HG02840 (cell line): ENCODE data around the gene CACNA1C.

Experiments used
- ATAC-seq: cut with Tn5 transposase; IDR thresholded peaks from one replicate; pipeline ENCODE4 v1.9.1; 2021; ENCODE audit warnings: mild to moderate bottlenecking, moderate library complexity, moderate number of reproducible peaks; ENCODE audit not compliant: unreplicated experiment, low FRiP score

CACNA1C gene

DNA sequence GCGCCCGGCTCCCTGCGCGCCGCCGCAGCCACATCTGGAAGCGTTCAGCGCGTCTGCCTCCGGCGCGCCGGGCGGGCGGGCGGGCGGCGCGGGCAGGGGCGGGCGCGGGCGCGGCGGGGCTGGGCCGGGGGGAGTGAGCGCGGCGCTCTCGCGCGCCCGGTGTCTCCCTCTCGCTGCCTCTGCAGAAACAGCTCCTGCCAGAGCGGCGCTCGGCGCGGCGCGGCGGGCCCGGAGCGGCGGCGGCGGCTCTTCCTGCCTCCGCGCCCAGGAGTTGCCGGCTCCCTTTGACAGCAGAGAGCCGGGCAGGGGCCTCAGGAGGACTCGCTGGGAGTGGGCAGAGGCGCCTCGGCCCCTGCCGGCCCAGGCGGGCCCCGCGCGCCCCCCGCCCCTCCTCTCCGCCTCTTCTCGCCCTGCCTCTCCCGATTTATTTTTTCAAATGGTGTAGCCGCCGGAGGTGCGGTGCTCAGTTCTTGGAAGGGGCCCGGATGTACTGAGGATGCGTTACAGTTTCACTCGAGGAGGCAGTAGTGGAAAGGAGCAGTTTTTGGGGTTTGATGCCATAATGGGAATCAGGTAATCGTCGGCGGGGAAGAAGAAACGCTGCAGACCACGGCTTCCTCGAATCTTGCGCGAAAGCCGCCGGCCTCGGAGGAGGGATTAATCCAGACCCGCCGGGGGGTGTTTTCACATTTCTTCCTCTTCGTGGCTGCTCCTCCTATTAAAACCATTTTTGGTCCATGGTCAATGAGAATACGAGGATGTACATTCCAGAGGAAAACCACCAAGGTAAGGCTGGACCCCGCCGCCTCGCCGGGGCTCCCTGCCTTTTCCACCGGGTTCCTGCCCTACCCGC is at the start of gene CACNA1C:
CACNA1C (plus strand) TSS at position 162 of the 853 bp plus-strand sequence; CDS start at position 738, 576 bp downstream.
- ATAC-seq, result no peak

DNA sequence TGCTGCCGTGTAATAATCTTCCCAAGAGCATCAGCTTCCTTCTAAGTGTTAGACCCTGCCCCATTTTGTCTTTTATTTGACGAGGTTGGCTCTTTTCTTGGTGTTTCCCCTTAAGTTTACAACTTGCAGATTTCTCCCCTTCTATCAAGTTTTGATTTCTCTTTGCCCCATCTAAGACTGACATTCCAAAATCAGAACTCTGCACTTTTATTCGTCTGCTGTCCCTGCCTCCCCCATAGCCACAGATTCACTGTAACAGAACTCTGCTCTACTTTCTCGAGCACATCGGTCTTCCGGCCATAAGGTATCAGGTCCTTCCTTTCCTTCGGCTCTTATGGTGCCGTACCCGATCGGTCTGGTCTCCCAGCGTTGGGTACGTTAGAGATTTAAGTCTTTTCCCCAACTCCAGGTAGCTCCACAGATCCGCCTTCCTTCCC is 49.1 kb upstream of the CACNA1C start:
- no peak for ATAC-seq

DNA sequence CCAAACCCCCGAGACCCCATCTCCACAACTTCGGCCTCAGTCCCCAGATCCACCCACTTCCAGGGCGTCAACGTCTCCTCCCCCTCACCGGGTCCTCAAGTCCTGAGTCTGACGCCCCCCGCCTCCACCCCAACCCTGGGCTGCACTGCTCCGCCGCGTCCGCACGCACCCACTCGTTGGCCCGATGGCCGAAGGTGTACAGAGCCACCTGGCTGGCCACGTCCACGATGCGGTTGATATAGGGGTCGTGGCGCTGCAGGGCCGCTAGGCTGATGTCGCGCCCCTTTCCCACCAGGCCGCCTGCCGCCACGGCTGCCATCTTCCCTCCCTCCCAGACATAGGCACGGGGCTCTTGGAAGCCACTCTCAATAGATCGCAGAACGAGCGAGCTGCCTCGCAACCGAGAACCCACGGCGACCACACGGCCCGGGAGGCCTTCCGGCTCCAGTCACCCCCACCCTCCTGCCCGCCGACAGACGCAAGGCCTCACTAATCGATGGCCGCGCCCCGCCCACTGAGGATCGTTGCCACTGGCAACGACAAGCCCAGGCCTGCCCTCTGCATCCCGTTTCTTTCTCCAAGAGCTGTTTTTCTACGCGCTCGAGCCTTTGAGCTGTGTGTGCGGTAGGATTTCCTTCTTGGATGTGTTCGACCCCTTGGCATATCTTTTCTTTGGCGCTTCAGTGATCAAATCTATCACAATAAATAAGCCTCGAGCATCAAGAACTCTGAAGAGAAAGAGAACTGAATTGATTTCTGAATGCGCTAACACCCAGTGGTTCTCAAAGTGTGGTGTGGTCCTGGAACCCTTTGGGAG is 48.5 kb upstream of the CACNA1C start, which contains the start of gene DCP1B:
DCP1B (minus strand) TSS at position 345 of the 817 bp plus-strand sequence; CDS start at position 319, 26 bp downstream.
- ATAC-seq, result peak; percentile 98

DNA sequence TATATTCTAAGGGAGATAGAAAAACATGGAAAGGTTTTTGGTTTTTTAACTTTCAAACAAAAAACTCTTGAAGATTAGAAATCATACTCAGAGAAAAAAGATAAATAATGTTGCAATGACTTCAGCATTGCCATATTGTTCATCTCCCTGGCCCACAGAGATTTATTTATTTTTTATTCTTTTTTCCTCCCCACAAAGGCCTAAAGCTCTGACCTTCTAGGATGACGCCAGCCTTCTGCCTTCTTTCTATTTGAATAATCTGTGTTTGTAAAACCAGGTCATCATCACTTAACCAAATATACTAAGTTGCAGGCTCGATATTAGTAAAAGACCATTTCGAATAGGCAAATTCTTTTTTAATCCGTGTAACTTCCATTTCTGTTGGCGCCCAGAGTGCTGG is 44.1 kb upstream of the CACNA1C start:
- ATAC-seq, result no peak

DNA sequence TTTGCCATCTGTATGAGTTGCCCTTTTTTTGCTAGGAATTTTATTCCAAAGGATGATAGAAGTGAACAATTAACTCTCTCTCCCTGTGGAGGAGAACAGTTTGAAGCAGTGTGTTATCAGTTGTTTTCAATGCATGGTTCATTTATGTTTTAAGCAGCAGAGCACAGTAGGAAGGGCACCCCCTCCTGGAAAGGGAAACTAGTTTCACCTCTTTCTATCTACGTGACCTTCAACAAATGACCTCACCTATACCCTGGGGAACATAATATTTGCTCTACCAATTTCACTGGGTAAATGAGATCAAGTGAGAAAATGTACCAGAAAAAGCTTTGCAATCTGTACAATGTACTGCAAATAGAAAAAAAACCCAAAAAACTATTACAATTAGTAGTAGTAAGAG is 43.2 kb upstream of the CACNA1C start:
- ATAC-seq, result no peak

DNA sequence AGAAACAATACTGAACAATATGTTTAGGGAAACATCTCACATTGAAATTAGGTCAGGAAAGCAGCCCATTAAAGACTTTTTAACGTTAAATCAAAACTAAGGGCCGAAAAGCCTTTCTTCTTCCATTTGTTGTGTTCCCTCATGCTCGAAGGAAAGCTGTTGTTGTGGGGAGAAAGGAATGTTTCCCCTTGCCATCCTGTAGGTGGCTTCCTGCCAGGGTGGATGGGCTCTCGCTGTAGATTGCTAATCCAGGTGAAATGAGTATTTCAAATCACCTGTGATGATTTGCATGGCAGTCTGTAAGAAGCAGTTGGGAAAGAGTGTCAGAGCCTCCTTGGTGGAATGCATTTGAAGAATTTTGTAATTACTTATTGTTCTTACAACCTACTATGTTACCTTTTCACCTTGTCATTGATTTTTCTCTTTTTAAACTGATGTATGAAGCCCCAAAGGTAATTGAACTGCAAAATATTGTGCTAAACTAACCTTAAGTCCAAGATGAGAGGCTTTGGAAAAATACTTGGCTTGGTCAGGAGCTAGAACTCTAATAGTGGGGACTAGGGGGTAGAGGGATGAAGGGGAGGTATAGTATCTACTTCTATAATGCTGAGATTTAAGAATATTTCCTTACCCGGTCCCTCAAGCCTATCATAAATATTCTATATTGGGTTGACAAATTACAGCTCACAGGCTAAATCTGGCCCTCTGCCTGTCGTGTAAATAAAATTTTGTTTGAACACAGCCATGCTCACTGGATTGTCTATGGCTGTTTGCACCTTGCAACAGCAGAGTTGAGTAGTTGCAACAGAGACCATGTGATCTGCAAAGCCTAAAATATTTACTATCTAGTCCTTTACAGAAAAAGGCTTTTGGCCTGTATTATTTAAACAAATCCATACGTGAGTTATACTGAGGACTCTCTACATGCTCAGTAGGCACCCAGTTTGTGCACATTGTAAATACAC is 40.9 kb upstream of the CACNA1C start:
- ATAC-seq, result no peak

DNA sequence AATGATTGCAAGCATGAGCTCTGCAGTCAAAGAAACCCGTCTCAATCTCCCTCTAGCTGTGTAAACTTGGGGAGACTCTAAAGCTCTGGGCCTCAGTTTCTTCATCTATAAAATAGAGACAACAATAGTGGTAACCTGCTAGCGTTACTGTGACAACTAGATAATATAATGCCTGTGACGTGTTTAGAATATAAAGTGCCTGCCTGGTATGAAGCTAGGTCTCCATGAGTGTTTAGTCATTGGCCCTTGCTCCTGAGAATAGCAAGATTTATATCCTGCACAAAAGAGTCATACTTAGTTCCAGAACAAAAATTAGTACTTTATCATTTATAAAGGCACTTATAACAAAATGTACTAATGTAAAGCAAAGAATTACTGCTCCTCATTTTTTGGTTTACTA is 39.7 kb upstream of the CACNA1C start:
- no peak for ATAC-seq

DNA sequence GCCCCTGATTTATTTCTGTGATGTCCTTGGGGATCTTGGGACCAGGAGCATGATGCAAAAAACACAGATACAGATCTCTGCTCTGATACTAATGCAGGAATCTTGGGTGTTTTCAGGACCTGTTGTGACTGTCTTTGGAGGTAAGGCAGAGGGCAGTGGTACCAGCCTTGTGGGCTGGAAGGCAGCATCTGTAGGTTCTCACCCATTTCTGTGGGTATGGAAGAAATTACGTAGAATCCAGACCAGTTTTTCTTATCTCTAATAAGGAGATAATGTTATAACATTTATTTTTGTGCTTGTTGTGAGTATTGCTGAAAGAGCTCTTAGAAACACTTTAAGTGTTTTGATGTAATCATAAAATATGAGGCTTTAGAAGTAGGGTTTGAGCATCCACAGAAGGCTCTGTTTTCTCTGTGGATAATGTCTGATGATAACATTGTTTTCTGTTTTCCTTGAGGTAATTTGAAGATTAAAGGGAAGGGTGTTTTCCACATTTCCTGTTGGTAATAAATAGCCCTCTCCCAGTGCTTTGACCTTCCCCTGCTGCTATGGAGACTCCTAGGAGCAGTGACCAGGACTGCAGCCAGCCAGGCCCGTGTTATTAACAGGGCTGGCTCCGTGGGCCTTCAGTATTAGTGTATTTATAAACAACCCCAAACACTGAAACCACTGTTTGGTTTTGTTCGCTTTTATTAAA is 39.1 kb upstream of the CACNA1C start:
- no peak for ATAC-seq

DNA sequence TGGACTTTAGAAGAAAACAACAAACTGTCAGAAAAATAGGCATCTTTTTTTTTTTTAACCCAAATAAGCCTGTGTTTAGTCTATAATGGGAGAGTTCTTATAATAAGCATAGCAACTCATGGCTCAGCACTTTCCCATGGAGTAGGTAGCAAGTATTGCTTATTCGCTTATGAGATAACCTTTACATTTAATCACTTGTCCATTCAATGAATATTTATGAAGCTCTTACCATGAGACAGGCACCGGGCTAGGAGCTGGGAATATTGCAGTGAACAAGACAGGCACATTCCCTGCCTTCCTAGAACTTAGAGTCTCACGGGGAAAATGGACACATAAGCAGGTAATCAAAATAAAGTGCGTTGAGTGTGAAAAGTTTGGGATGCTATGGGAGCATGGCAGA is 38.6 kb upstream of the CACNA1C start:
- no peak for ATAC-seq

DNA sequence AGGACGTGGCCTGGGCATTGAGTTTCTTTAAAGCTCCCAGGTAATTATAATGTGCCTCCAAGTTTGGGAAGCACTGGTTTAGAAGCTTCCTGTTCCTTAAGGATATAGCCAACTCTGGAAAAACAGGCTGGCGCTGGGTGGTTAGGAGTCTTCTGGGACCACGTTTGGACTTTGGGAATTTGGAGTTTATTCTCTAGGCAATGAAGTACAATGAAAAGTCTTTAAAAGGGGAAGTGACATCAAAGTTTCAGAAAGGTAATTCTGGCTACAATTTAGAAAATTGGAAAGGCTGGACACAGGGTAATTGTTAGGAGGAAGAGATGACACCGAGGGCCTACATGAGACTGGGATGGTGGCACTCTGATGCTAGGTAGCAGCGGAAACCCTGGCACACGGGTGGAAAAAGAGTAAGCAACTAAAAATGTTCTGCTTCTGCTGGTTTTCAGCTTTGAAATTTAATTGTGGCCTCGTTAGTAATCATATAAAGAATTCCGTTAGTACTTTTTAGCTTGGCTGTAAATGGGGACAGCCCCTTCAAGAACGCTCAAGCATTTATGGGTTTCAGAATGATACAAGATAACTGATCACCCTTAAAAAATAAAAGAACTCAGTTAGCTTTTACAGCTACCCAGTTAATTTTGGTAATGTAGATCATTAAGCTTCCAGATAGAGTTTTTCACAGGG is 35.8 kb upstream of the CACNA1C start:
- no peak for ATAC-seq

DNA sequence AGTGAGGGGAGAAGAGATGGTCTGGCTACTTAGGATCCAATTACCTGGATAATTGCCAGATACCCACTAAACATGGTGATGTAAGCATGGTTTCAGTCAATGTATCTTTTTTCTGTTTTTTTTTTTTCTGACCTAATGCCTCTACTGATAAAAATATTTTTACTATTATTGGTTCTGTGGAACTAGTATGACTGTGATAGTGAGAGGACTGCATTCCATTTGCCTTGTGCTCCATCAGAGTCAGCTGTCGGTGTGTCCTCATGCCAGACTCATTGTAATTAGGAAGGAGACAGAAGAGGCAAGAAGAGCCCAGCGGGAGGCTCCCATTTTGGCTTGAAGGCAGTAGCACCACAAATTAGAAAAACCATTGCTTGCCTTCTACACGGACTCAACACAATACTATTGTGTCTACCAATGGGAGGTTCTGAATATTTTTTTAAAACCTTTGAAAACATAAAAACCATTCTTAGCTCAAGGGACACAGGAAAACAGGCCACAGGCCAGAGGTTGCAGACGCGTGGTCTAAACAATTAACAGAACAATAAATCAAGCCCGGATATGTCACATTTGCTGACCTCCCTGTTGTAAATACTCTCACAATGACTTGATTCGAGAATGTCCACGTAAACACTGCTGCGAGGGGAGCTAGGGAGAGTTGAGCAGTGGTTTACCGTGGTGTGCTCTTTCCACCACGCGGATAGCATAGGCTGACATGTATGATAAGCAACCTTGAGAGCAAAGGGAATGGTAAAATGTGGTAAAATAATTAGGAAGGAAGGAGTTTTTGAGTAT is 35.0 kb upstream of the CACNA1C start:
- ATAC-seq, result no peak

DNA sequence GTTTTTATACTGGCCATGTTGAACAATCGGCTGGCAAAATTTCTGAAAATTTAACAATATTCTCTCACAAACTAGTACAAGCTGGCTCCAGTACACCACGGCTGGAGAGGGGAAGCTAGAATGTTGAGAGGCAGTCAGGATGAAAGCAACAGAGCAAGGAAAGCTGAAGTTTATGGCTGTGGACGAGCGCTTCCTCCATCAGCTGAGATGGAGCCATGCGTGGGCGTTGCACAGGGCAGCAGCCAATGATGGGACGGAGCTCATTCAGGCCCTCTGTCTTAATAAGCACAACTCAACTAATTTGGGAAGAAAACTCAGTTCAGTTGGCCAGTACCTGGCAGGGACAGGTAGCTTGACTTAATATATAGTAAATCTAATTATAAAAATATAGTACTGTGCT is 34.4 kb upstream of the CACNA1C start:
- no peak for ATAC-seq

DNA sequence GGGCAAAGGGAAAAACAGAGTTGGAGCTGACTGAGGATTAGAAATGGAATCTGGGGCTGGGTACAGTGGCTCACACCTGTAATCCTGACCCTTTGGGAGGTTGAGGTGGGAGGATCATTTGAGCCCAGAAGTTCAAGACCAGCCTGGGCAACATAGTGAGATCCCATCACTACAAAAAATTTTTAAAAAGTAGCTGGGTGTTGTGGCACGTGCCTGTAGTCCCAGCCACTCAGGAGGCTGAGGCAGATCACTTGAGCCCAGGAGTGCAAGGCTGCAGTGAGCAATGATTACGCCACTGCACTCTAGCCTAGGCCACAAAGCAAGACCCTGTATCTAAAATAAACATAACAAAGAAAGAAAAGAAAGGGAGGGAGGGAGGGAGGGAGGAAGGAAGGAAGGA is 33.7 kb upstream of the CACNA1C start:
- no peak for ATAC-seq

DNA sequence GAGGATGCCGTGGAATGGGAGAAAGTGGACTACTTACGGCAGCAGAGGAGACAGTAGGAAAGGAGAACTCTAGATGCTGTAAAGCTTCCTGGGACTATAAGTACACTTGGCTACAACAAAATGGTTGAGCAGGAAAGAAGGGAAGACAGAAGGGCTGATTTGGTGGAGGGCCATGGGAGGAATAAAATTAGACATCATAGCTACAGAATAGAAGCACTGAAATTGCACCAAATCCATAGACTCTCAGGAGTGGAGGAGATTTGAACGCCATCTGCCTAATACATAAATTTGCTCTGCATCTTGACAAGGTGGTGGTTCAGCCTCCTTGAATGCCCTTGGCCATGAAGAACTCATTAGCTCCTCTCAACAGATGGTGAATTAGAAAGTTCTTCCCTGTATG is 32.3 kb upstream of the CACNA1C start:
- ATAC-seq, result no peak

DNA sequence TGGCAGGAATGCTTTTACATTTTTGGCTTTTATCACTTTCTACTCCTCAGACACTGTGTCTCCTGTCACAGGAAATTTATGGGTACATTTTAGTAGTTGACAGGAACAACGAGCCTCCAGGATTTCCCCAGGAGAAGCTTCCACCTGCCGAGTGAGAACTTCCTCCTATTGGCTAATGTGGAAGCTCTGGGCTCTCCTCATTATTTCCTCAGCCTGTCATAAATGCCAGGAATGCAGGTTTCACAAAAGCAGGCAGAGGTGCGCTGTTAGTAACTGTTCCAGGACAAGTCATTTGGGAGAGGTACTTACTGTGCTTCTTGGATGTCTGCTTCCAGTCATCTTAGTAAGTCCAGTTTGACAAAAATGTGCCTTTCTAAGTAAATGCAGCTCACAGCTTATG is 29.4 kb upstream of the CACNA1C start:
- no peak for ATAC-seq

DNA sequence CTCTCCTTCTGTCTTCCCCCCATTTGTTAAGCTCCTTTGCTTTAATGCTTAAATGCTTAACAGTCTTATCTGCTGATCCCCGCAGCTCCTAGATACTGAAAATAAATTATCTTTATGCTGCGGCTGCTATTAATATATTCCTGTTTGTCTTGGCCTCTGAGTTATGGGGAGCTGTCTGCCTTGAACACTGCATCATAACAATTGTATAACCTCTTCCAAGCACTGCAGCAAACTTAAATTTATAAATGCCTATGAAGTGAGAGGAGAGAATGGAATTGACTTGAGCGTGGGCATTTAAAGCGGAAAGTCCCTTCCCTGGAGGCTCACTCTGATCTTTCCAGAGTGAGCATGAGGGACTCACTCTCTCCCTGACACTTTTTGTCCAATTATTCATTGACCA is 25.4 kb upstream of the CACNA1C start:
- ATAC-seq, result no peak

DNA sequence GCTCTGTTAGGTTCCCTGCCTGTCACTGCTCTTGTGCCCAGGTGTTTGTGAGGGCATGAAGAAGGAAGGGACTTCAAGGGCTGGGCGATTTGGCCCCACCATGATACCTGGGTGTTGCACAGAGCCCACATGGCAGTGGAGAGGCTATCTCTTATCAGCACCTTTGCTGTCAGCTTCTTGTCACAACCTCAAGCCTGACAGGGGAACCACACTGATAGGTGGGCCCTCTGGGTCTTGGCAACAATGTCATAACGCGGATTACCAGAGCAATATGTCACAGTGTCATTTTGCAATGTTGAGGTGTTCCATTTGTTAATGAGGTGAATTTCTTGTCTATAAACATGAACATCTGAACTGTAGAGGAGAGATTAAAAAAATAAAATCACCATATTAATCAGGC is 22.9 kb upstream of the CACNA1C start:
- no peak for ATAC-seq

DNA sequence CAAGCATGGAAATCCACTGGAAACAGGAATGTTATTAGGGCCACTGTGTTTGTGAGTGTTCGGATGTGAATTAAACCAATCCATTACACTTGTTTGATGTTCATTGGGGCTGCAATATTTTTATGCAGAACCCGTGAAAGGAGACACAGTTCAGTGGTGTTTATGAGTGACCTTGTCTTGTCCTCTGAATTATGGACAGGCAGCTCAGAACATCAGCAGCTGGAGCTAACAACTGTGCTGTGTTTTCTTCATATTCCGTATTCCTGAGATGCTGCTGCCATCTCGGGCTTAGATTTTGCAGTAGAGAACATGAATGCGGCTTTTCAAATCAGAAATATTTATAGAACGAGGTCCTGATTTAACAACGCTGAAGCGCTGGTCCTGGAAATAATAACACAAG is 20.3 kb upstream of the CACNA1C start:
- no peak for ATAC-seq
